B cell (primary cell): ENCODE measurements around the gene TMEM44. TPM values are rescaled to one million over a fixed set of nuclear protein-coding genes. Genes with fewer than 3 reads are reported as not detected.
A peak's percentile ranks its signal among the peaks of the same experiment; 100 is the strongest.

Source experiments
- ATAC-seq: fragments of 200-7000 bp; cut with Tn5 transposase; one replicate; pipeline ENCODE4 v1.10.0; 2021; ENCODE audit warnings: low read depth, mild to moderate bottlenecking, moderate number of reproducible peaks, moderate library complexity
- CTCF ChIA-PET: fragments of 350-600 bp; sonication (Branson Sonifier 250); formaldehyde crosslinking; loops from one replicate; lab custom pipeline; 2021; ENCODE audit warnings: antibody characterized with exemption, inconsistent platforms; lab: Charles Lee
- POLR2A ChIA-PET: fragments of 350-600 bp; sonication (Branson Sonifier 250); formaldehyde crosslinking; loops from one replicate; lab custom pipeline; 2021; ENCODE audit warnings: antibody characterized with exemption; lab: Charles Lee
- DNase-seq: peaks from one replicate; pipeline ENCODE4 v3.0.0; 2013
- H2AFZ ChIP-seq: 2 replicates; pipeline ENCODE4 v1.6.1; 2012; ENCODE audit warnings: mild to moderate bottlenecking, low read depth, low read length; ENCODE audit not compliant: insufficient read depth, poor library complexity, severe bottlenecking
- H3K27ac ChIP-seq, 2 donors: 1 replicate in 1 of 2; 2 replicates in 1 of 2; pipeline ENCODE4 v1.5.1; 2012 to 2013; ENCODE audit warnings: low read length in 2 of 2, mild to moderate bottlenecking in 2 of 2, moderate library complexity in 1 of 2
- H3K27me3 ChIP-seq, 4 experiments: fragments of 200-600 bp in 1 of 4; sonication (generic) in 1 of 4; replicated peaks in 1 of 4; 1 replicate in 2 of 4; 2 replicates in 2 of 4; pipeline versions ENCODE4 v1.6.1 to v1.7.0; 2013 to 2016; ENCODE audit warnings: low read length in 3 of 4, mild to moderate bottlenecking in 2 of 4, mixed read lengths in 1 of 4, moderate library complexity in 1 of 4; ENCODE audit not compliant: insufficient read depth in 4 of 4, control insufficient read depth in 3 of 4; ENCODE audit errors: control extremely low read depth in 1 of 4
- H3K36me3 ChIP-seq, 2 experiments: replicated peaks in 1 of 2; 1 replicate in 1 of 2; 2 replicates in 1 of 2; pipeline versions ENCODE4 v1.6.1 to v1.7.1; 2013; ENCODE audit warnings: low read length in 1 of 2; ENCODE audit not compliant: insufficient read depth in 2 of 2, control insufficient read depth in 1 of 2; ENCODE audit errors: control extremely low read depth in 1 of 2, extremely low read depth in 1 of 2
- H3K4me1 ChIP-seq, 2 donors: fragments of 200-600 bp in 1 of 2; sonication (generic) in 1 of 2; 1 replicate in 1 of 2; 2 replicates in 1 of 2; pipeline versions ENCODE4 v1.5.1 to v1.6.1; 2013 to 2017; ENCODE audit warnings: low read length in 2 of 2; ENCODE audit not compliant: control insufficient read depth in 2 of 2, insufficient read depth in 2 of 2
- H3K4me2 ChIP-seq: replicated peaks from 2 replicates; pipeline ENCODE3; 2012; ENCODE audit warnings: mild to moderate bottlenecking, low read depth, low read length; ENCODE audit not compliant: poor library complexity, severe bottlenecking
- H3K4me3 ChIP-seq, 5 experiments: fragments of 200-600 bp in 1 of 5; sonication (generic) in 1 of 5; 1 replicate in 3 of 5; 2 replicates in 2 of 5; pipeline versions ENCODE4 v1.5.1 to v1.7.0; 2011 to 2016; ENCODE audit warnings: low read length in 4 of 5, mild to moderate bottlenecking in 4 of 5, low read depth in 2 of 5, control low read depth in 1 of 5, moderate library complexity in 1 of 5; ENCODE audit not compliant: insufficient read depth in 1 of 5; ENCODE audit errors: control extremely low read depth in 1 of 5, extremely low read depth in 1 of 5
- H3K79me2 ChIP-seq: fragments of 200-600 bp; sonication (generic); one replicate; pipeline ENCODE4 v1.6.0; 2016; ENCODE audit warnings: low read length; ENCODE audit not compliant: control insufficient read depth, insufficient read depth
- H3K9ac ChIP-seq: fragments of 200-600 bp; sonication (generic); 2 replicates; pipeline ENCODE4 v1.6.1; 2017; ENCODE audit warnings: mild to moderate bottlenecking, low read length, moderate library complexity
- H3K9me3 ChIP-seq, 3 donors: one replicate each; pipeline versions ENCODE4 v1.6.1 to v1.7.1; 2013; ENCODE audit warnings: low read length in 2 of 3; ENCODE audit not compliant: control insufficient read depth in 2 of 3, insufficient read depth in 1 of 3; ENCODE audit errors: control extremely low read depth in 1 of 3
- H4K20me1 ChIP-seq: 2 replicates; pipeline ENCODE4 v1.6.0; 2012; ENCODE audit warnings: mild to moderate bottlenecking, low read length; ENCODE audit not compliant: insufficient read depth, control insufficient read depth, poor library complexity, severe bottlenecking
- H3K27ac Mint-ChIP-seq: one replicate; pipeline ENCODE4 v1.8.0; 2021; ENCODE audit warnings: mixed read lengths
- H3K27me3 Mint-ChIP-seq: one replicate; pipeline ENCODE4 v1.8.0; 2021; ENCODE audit warnings: mixed read lengths
- H3K4me1 Mint-ChIP-seq: one replicate; pipeline ENCODE4 v1.8.0; 2021; ENCODE audit warnings: mixed read lengths
- H3K4me3 Mint-ChIP-seq: one replicate; pipeline ENCODE4 v1.8.0; 2021; ENCODE audit warnings: mixed read lengths
- H3K9me3 Mint-ChIP-seq: one replicate; pipeline ENCODE4 v1.8.0; 2022; ENCODE audit warnings: mixed read lengths; ENCODE audit not compliant: insufficient read depth
- EZH2 ChIP-seq: IDR thresholded peaks from 2 replicates; pipeline ENCODE4 v1.6.1; 2012; ENCODE audit warnings: borderline replicate concordance, low read depth, mild to moderate bottlenecking, moderate library complexity, low read length; ENCODE audit not compliant: insufficient read depth, poor library complexity, severe bottlenecking
- WGBS: methylation state at CpG from one replicate; pipeline ENCODE4 v1.1.5; 2013; ENCODE audit warnings: missing lambda C conversion rate; ENCODE audit not compliant: insufficient coverage; 5-methylcytosine and 5-hydroxymethylcytosine counted together
- intact Hi-C: fragments of 100-400 bp; cut with micrococcal nuclease; formaldehyde crosslinking; loops from one replicate; pipeline ENCODE4 v1.10.0; 2022
- polyA plus RNA-seq: library from polyadenylated mRNA; depleted of rRNA; stranded (reverse); fragments of >200 nt; gene quantifications from 2 replicates; pipeline ENCODE4 v1.2.3, GENCODE V29; 2012
- total RNA-seq, 2 donors: library from RNA; stranded (reverse); fragments of 120-200 nt in 1 of 2; gene quantifications; 1 replicate in 1 of 2; 2 replicates in 1 of 2; pipeline versions ENCODE4 v1.2.3 to v1.2.4, GENCODE V29; 2013 to 2022
- TF ChIP-seq, protein P1 (sequence below): fragments of 200-600 bp; IDR thresholded peaks from one replicate; pipeline ENCODE4 v1.8.0; 2022; ENCODE audit warnings: antibody characterized with exemption, mild to moderate bottlenecking

The TMEM44 gene
- total and polyA plus RNA-seq, 2 donors (not counting 1 experiment from before 2014, with no cell fraction given) = 4.1 to 7.5 TPM

DNA sequence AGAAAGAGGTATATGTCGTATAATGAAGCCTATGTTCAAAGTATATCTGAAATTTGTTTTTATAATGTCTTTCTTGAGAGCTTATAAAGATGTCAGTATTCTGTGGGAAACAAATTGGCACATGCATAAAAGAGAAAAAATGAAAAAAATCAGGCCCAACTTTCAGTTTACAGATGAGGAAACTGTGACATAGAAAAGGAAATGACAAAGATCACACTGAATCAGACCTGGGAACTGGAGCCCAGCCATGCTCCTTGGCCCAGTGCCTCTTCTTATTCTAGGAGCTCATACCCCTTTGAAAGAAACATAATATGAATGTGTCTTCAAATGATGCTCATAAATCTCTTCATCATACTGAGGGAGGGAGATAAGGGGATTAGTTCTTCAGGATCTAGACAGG, 48.4 kb downstream of the TMEM44 start:
- H3K27ac Mint-ChIP-seq = peak overlapping the region; percentile 60
- intact Hi-C loops = loop anchor here (1.0 to 2.0 kb wide), 2 partner anchors 48 to 98 kb away; partner anchors contain the start of genes ATP13A3 and TMEM44
- DNase-seq (no peak), ATAC-seq (no peak)
- Histone ChIP-seq H3K4me1 (peaks cover 9% of the 10 kb centered on the region in 2 donors), H3K36me3 (no peaks in the 10 kb centered on the region), H4K20me1 (no peaks in the 10 kb centered on the region), H3K9me3 (peaks cover 0 to 7% (median 0%) of the 10 kb centered on the region in 3 donors), H2AFZ (no peak overlapping the region), H3K27me3 (no peaks in the 10 kb centered on the region), H3K79me2 (no peaks in the 10 kb centered on the region), H3K9ac (no peak overlapping the region), H3K27ac (no peak overlapping the region), H3K4me2 (peak overlapping the region; percentile 89), H3K4me3 (no peak overlapping the region)
- ChIA-PET POLR2A (no interaction called here), CTCF (interaction anchor here (1.1 to 4.8 kb wide), 2 partner anchors 10 to 113 kb away, joined by 7 to 19 read pairs; no protein-coding TSS in a partner anchor)
- WGBS = no CpG with 5 or more reads among the region's 1 CpG
- peaks cover 21% of the 10 kb centered on the region for H3K4me1 Mint-ChIP-seq
- H3K27me3 Mint-ChIP-seq = no peaks in the 10 kb centered on the region
- H3K9me3 Mint-ChIP-seq = peaks cover 2% of the 10 kb centered on the region
- TF ChIP-seq, protein P1, sequence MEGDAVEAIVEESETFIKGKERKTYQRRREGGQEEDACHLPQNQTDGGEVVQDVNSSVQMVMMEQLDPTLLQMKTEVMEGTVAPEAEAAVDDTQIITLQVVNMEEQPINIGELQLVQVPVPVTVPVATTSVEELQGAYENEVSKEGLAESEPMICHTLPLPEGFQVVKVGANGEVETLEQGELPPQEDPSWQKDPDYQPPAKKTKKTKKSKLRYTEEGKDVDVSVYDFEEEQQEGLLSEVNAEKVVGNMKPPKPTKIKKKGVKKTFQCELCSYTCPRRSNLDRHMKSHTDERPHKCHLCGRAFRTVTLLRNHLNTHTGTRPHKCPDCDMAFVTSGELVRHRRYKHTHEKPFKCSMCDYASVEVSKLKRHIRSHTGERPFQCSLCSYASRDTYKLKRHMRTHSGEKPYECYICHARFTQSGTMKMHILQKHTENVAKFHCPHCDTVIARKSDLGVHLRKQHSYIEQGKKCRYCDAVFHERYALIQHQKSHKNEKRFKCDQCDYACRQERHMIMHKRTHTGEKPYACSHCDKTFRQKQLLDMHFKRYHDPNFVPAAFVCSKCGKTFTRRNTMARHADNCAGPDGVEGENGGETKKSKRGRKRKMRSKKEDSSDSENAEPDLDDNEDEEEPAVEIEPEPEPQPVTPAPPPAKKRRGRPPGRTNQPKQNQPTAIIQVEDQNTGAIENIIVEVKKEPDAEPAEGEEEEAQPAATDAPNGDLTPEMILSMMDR = no peak
- TF ChIP-seq EZH2 = no peak
- peak overlapping the region; percentile 97 for H3K4me3 Mint-ChIP-seq

- Histone ChIP-seq H4K20me1 (no peaks in the 10 kb centered on the region), H3K79me2 (no peaks in the 10 kb centered on the region), H3K4me1 (peaks cover 9% of the 10 kb centered on the region in 2 donors), H3K27me3 (no peaks in the 10 kb centered on the region), H3K9ac (peak overlapping the region; percentile 94), H2AFZ (peak overlapping the region; percentile 87), H3K4me3 (peak overlapping the region; percentile 81 to 98 (median 91)), H3K9me3 (peaks cover 0 to 7% (median 0%) of the 10 kb centered on the region in 3 donors), H3K36me3 (no peaks in the 10 kb centered on the region), H3K4me2 (peak overlapping the region; percentile 89), H3K27ac (peak overlapping the region; percentile 86 to 88)
- DNase-seq (no peak), ATAC-seq (no peak)
- Mint-ChIP-seq H3K4me1 (peaks cover 21% of the 10 kb centered on the region), H3K27me3 (no peaks in the 10 kb centered on the region), H3K9me3 (peaks cover 2% of the 10 kb centered on the region), H3K27ac (peak overlapping the region; percentile 98), H3K4me3 (peak overlapping the region; percentile 97)
- TF ChIP-seq, protein P1 = no peak
- TF ChIP-seq EZH2 = no peak
- POLR2A ChIA-PET = interaction anchor here (1.2 to 1.3 kb wide), 2 partner anchors 9 to 99 kb away, joined by 3 to 5 read pairs; no protein-coding TSS in a partner anchor
- intact Hi-C loops = loop anchor here (1.0 to 2.0 kb wide), 2 partner anchors 48 to 97 kb away; partner anchors contain the start of genes ATP13A3 and TMEM44
- WGBS = 29% methylated on average over 5 of the region's 7 CpGs
- CTCF ChIA-PET = interaction anchor here (1.1 to 4.8 kb wide), 5 partner anchors 10 to 112 kb away, joined by 3 to 19 read pairs (median 7); no protein-coding TSS in a partner anchor
Measured at GRCh38 chr3:194584320-194584776, 48.9 kb downstream of the TMEM44 start.
